GM12892 (cell line): ENCODE data around the gene POLR3F.

Source experiments
- DNase-seq: peaks from one replicate; pipeline ENCODE4 v3.0.0; 2011; ENCODE audit not compliant: insufficient read length
- FAIRE-seq: peaks from 2 replicates; lab custom pipeline; 2011; peaks lifted over from hg19 to GRCh38; lab: Jason Lieb, UNC
- POLR2A ChIP-seq: IDR thresholded peaks from 2 replicates; pipeline ENCODE4 v1.6.1; 2011; ENCODE audit warnings: low read depth, low read length, control low read depth
- POLR2AphosphoS5 ChIP-seq: IDR thresholded peaks from 2 replicates; pipeline ENCODE4 v1.6.1; 2011; ENCODE audit warnings: low read depth, low read length, control low read depth
- TAF1 ChIP-seq: IDR thresholded peaks from 2 replicates; pipeline ENCODE4 v1.6.1; 2011; ENCODE audit warnings: low read depth, mild to moderate bottlenecking, control low read depth, low read length, borderline replicate concordance

The POLR3F gene

DNA sequence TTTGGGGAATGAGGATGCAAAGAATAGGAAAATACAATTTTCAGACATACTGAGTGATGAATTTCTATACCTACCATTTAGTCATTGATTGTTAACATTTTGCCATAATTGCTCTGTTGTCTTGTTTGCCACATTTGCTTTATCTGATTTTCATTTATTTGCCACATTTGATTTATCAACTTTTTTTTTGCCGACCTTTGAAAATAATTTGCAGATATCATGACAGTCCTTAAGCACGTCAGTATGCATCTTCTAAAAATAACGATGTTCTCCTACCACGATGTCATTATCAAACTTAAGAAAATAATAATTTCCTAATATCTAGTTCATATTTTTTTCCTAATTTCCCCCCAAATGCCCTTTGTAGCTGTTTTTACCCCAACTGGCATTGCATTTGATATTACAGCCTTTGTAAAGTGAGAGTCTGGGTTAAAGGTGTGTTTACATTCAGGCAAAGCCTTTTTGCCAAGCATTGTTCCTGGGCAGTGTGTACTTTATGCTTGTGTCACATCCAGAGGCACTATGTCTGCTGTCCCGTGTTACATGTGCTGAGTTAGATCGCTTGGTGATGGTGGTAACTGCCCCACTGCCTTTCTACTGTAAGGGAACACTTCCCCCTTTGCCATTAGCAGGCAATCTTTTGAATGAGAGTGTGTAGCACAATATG lies 66.9 kb downstream of the POLR3F start:
- FAIRE-seq: no peak
- no peak for DNase-seq
- no peak for TF ChIP-seq POLR2AphosphoS5
- TF ChIP-seq POLR2A: no peak
- TF ChIP-seq TAF1: no peak
